ENCODE measurements around the gene AKAP6. TPM values are rescaled to one million over a fixed set of nuclear protein-coding genes. Genes with fewer than 3 reads are reported as not detected.

The AKAP6 gene
- total RNA-seq, 1 experiment from 2014 or later: 2.0 TPM

- in situ Hi-C loops (cut with HindIII; ENCODE audit: low pct_unique_long_range_greater_than_20kb, low sequenced_read_pairs): no loop called here
- no peak for DNase-seq (ENCODE audit: low read depth)
Measured at GRCh38 chr14:32648434-32648833, 319.3 kb downstream of the AKAP6 start.

- in situ Hi-C loops (cut with HindIII; ENCODE audit: low pct_unique_long_range_greater_than_20kb, low sequenced_read_pairs): no loop called here
- DNase-seq (ENCODE audit: low read depth): no peak
Measured at GRCh38 chr14:32650030-32650429, 320.9 kb downstream of the AKAP6 start.

- no peak for DNase-seq (ENCODE audit: low read depth)
- in situ Hi-C loops (cut with HindIII; ENCODE audit: low pct_unique_long_range_greater_than_20kb, low sequenced_read_pairs): no loop called here
Measured at GRCh38 chr14:32650665-32651064, 321.6 kb downstream of the AKAP6 start.

GRCh38 chr14:32654106-32654505 lies 325.0 kb downstream of the AKAP6 start:
- DNase-seq (ENCODE audit: low read depth): no peak
- in situ Hi-C loops (cut with HindIII; ENCODE audit: low pct_unique_long_range_greater_than_20kb, low sequenced_read_pairs): no loop called here

- in situ Hi-C loops (cut with HindIII; ENCODE audit: low pct_unique_long_range_greater_than_20kb, low sequenced_read_pairs): no loop called here
- DNase-seq (ENCODE audit: low read depth): no peak
Measured at GRCh38 chr14:32656601-32657000, 327.5 kb downstream of the AKAP6 start.

- peak; percentile 5 for DNase-seq (ENCODE audit: low read depth)
- in situ Hi-C loops (cut with HindIII; ENCODE audit: low pct_unique_long_range_greater_than_20kb, low sequenced_read_pairs): no loop called here
Measured at GRCh38 chr14:32657081-32657480, 328.0 kb downstream of the AKAP6 start.

DNA sequence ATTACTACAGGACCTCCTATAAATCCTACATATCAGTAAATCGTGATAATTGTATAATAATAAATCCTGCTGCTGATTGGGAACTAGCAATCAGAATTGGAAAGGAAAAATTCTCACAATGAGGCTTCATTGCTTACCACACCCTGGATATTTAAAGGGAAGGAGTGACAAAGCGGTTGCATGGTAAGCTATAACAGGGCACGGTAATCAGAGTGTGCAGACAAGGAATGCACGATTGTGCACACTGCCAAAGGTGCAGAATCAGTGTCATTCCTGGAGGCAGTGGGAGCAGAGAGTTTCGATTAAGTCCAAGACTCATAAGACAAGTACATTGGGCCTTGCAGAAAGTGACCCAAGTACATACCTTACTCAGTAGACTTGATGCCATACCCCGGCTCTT lies 332.1 kb downstream of the AKAP6 start:
- in situ Hi-C loops (cut with HindIII; ENCODE audit: low pct_unique_long_range_greater_than_20kb, low sequenced_read_pairs): no loop called here
- no peak for DNase-seq (ENCODE audit: low read depth)

DNA sequence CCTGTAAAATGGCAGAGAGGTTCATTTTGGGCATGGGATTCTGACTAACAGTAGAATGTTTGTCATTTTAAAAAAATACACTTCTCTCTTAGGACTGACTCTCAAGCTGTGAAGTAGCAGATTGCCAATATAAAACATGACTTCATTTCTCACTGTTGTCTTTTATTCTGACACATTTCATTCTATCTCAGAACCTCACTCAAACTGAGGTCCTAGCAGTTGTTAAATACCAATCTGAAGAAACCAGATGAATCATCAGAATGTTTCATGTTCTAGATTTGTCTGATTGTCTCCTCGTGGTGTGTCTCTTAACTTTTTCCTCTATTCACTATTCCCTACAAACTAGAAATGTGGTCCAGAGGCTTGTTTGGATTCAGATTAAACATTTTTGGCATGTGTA lies 333.1 kb downstream of the AKAP6 start:
- no peak for DNase-seq (ENCODE audit: low read depth)
- in situ Hi-C loops (cut with HindIII; ENCODE audit: low pct_unique_long_range_greater_than_20kb, low sequenced_read_pairs): no loop called here

DNA sequence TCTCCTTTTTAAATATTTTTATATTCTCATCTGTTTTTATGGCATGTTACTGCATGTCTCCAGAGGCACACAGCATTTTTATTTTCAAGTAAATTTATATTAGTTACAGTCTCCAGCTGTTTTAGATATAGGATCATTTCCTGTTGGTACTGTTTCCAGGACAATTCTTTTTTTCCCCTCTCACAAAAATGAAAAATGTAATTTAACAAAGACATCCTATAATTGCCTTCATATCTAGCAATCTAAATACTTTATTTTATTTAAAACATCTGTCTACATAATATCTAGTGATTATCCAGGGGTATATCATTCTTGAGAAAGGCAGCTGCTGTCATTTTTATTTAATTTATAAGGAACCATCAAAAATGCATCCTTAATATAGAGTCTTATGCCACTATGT lies 337.2 kb downstream of the AKAP6 start:
- DNase-seq (ENCODE audit: low read depth): no peak
- in situ Hi-C loops (cut with HindIII; ENCODE audit: low pct_unique_long_range_greater_than_20kb, low sequenced_read_pairs): no loop called here

DNA sequence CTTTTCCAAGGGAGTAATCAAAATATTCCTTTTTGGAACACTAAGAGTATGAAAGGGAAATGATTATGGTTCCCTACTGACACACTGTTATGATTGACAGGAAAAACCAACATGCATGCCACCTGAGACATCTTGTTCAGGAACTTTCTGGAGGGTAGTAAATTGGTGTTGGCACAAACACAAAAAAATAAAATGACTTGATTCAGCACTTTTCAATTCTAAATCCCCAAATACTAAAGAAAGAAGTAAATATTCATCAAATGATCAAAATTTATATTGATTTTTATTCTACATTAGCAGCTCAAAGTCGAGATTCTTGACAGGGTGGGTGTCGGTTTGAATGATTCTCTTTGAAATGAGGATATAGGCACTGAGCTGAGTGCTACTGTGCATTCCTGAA lies 338.2 kb downstream of the AKAP6 start:
- in situ Hi-C loops (cut with HindIII; ENCODE audit: low pct_unique_long_range_greater_than_20kb, low sequenced_read_pairs): no loop called here
- DNase-seq (ENCODE audit: low read depth): no peak

DNA sequence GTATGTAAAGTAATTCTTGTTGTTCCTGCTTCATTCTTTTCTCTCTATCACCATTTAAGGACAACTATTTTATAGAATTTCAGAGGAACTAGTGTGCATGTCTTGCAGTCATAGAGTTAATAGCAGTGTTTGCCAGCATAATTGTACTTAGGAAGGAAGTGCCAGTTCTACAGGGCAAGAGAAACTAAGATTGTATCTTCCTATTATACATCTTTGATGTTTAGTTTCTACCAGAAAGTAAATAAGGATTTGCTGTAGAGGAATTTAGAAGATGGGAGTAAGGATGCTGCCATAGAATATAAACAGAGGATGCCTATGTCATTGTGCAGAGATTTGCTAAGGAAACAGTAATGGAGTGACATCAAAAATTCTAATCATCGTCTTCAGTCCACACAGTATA lies 338.7 kb downstream of the AKAP6 start:
- no peak for DNase-seq (ENCODE audit: low read depth)
- in situ Hi-C loops (cut with HindIII; ENCODE audit: low pct_unique_long_range_greater_than_20kb, low sequenced_read_pairs): no loop called here

- DNase-seq (ENCODE audit: low read depth): peak; percentile 9
- in situ Hi-C loops (cut with HindIII; ENCODE audit: low pct_unique_long_range_greater_than_20kb, low sequenced_read_pairs): no loop called here
Measured at GRCh38 chr14:32669391-32669790, 340.3 kb downstream of the AKAP6 start.

DNA sequence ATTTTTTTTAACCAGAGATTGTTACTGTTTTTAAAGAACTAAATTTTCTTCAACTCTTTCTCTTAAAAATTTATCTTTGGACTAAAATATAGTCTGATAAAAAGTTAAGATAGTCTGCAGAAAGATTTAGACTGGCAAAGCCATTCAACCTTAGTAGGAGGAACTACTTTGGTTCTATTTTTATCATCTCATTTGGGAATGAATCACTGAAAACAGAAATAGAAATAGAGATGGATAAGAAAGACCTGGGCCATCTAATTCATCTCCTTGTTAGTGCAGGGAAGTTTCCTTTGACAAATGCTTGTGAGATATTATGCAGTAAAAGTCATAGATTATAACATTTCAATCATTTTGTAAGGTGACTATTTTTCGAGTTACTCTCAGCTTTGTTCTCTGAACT lies 346.3 kb downstream of the AKAP6 start:
- DNase-seq (ENCODE audit: low read depth): no peak
- in situ Hi-C loops (cut with HindIII; ENCODE audit: low pct_unique_long_range_greater_than_20kb, low sequenced_read_pairs): no loop called here

DNA sequence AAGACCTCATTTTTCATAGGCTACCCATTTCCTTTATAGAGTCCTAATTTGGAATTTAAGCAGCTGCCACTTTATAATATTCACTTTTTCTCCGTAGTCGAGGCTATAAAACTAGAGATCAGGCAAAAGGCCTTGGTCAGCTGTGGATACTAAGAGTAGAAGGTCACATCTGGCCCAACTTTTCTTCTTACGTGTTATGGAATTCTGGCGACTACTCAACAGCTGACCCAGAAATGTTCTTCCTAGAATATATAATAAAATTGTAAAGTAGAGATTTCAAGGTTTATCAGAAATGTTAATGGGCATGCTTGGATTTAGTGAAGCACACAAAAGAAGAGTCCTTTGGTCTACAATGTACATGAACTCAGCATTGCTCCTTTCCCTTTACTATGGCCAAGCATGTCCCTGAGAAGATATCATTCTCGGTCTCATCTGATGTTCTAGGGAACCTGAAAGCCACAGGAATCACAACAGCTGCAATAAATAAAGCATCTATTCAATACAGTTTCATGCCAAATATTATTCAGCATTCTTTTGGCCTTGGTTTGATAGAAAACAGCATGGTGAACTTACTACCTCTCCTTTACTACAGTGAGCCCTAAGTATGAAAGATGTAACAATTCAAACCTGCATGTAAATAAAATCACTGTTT lies 348.2 kb downstream of the AKAP6 start:
- in situ Hi-C loops (cut with HindIII; ENCODE audit: low pct_unique_long_range_greater_than_20kb, low sequenced_read_pairs): no loop called here
- DNase-seq (ENCODE audit: low read depth): no peak

DNA sequence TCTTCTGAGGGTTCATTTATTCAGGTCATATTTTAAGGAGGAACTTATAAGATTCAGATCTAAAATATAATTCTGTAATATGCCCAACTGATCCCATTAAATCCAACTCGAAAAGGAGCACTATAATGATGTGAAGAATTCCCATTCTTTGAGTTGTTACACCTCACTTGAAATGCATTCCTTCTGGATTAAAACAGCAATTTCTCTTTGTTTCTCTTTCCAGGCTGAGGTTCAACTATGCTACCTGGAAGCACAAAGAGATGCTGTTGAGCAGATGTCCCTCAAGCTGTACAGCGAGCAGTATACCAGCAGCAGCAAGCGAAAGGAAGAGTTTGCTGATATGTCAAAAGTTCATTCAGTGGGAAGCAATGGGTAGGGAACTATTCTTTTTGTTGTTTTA lies 349.0 kb downstream of the AKAP6 start:
- in situ Hi-C loops (cut with HindIII; ENCODE audit: low pct_unique_long_range_greater_than_20kb, low sequenced_read_pairs): no loop called here
- DNase-seq (ENCODE audit: low read depth): no peak

DNA sequence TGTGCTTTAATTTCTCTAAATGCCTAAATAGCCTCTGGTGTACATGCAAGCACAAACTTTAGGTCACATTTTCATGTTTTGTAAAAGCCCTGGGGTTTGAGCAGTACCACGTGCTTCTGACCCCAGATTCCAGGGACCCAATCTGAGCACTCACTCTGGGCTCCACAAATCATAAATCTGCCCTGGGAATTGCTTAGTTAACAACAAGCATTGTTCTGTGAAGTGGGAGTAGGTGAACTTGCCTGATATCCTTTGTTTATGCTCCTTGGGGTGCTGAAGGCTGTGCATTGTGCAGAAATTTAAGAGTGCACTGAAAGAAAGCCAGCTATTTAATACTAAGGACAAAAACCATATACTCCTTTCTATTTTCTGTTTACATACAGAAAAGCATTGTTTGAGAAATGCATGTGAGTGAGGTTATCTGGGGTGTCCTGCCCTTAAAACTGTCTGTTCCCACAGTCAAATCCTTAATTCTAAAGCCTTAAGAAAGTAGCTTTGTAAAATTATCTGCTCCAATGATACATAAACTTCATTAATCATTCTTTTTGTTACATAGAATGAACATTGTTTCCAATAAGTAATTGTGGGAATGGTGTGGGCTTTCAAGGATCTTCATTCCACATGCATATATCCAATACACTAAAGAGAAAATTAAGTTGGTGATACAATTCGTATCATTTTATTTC lies 351.0 kb downstream of the AKAP6 start:
- in situ Hi-C loops (cut with HindIII; ENCODE audit: low pct_unique_long_range_greater_than_20kb, low sequenced_read_pairs): no loop called here
- no peak for DNase-seq (ENCODE audit: low read depth)

DNA sequence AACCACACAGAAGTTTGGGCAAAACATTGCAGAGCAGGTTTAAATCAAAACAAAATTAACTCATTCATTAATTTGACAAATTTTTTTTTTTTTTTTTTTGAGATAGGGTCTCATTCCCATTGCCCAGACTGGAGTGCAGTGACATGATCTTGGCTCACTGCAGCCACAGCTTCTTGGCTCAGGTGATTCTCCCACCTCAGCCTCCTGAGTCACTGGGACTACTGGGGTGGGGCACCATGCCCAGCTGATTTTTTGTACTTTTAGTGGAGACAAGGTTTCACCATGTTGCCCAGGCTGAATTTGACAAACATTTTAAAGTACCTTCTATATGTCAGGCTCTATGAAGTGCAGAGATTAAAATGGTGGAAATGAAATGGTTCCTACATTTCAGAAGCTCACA lies 352.5 kb downstream of the AKAP6 start:
- no peak for DNase-seq (ENCODE audit: low read depth)
- in situ Hi-C loops (cut with HindIII; ENCODE audit: low pct_unique_long_range_greater_than_20kb, low sequenced_read_pairs): no loop called here

DNA sequence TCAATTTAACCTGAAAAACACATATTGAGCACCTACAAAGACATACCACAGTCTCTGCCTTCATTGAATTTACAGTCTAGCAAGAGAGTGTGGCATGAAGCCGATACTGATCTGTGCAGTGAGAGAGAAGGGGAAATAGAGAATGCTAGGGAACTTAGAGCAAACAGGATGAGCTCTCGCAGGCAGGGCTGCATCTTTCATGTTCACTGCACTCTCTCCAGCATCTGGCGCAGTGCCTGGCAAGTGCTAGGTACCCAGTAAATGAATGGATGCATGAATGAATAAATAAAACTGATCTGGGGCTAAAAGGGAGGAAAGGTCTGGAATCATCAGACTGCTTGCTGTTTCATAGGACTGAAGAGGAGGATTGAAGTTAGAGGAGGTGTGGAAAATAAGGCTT lies 353.1 kb downstream of the AKAP6 start:
- in situ Hi-C loops (cut with HindIII; ENCODE audit: low pct_unique_long_range_greater_than_20kb, low sequenced_read_pairs): no loop called here
- DNase-seq (ENCODE audit: low read depth): no peak

DNA sequence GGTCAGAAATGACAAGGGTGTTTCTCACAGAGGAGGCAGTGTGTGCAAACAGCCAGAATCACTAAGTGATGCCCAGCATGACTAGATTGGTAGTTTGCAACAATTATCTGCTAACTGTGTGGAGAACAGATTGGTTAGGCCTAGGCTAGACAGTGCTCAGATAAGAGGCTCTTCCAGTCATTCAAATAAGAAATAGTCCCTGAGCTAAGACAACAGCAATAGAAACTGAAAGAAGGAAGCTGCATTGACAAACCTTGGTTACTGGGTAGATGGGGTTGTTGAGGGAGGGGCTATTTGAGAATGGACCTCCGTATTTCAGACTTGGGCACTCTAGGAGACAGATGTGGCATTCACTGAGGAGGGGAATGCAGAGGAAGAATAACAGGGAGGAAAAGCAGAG lies 354.6 kb downstream of the AKAP6 start:
- DNase-seq (ENCODE audit: low read depth): no peak
- in situ Hi-C loops (cut with HindIII; ENCODE audit: low pct_unique_long_range_greater_than_20kb, low sequenced_read_pairs): no loop called here

DNA sequence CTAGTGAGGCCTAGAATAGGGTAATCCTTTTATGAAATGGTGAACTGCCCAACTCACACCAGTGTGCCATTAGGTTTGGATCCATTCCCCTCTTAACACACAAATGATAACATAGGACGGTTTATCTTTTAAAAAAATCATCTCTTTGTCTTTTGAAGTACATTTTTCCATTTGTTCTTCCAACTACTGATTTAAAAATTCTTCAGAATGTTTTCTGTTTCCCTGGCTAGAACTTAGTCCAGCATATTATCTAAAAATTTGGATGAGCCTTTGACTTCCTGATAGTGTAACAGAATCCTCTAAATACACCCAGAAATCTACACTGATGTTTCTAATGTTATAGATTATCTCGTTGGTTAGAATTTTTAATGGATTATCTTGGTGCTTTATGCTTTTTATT lies 359.8 kb downstream of the AKAP6 start:
- in situ Hi-C loops (cut with HindIII; ENCODE audit: low pct_unique_long_range_greater_than_20kb, low sequenced_read_pairs): no loop called here
- DNase-seq (ENCODE audit: low read depth): no peak

All from Caki2 (cell line).